Measurements from ENCODE around the gene ALDH1A2. TPM values are rescaled to one million over a fixed set of nuclear protein-coding genes. Genes with fewer than 3 reads are reported as not detected.

Gene ALDH1A2
- total RNA-seq, 1 donor from 2014 or later, result 2.4 TPM

GRCh38 chr15:58063614-58064013 lies 1.9 kb downstream of the ALDH1A2 start:
- peaks cover 4% of the 10 kb centered on the region for H3K4me1 Mint-ChIP-seq (ENCODE audit: low read depth)
- no peaks in the 10 kb centered on the region for H3K9me3 Mint-ChIP-seq (ENCODE audit: low read depth)
- H3K4me3 Mint-ChIP-seq (ENCODE audit: low read depth), result no peak overlapping the region
- no peak for DNase-seq (ENCODE audit: low spot score, unreplicated experiment)
- H3K36me3 Mint-ChIP-seq (ENCODE audit: insufficient read depth), result no peaks in the 10 kb centered on the region
- no peak for TF ChIP-seq CTCF (IDR thresholded peaks at IDR 0.05; ENCODE audit: unreplicated experiment)
- no peak overlapping the region for H3K27ac Mint-ChIP-seq
- peaks cover 69% of the 10 kb centered on the region for H3K27me3 Mint-ChIP-seq

- peaks cover 66% of the 10 kb centered on the region for H3K27me3 Mint-ChIP-seq
- H3K4me3 Mint-ChIP-seq (ENCODE audit: low read depth), result no peak overlapping the region
- H3K9me3 Mint-ChIP-seq (ENCODE audit: low read depth), result no peaks in the 10 kb centered on the region
- no peaks in the 10 kb centered on the region for H3K36me3 Mint-ChIP-seq (ENCODE audit: insufficient read depth)
- no peak for DNase-seq (ENCODE audit: low spot score, unreplicated experiment)
- H3K27ac Mint-ChIP-seq, result no peak overlapping the region
- peaks cover 7% of the 10 kb centered on the region for H3K4me1 Mint-ChIP-seq (ENCODE audit: low read depth)
- TF ChIP-seq CTCF (IDR thresholded peaks at IDR 0.05; ENCODE audit: unreplicated experiment), result no peak
Measured at GRCh38 chr15:58062983-58063382, 2.5 kb downstream of the ALDH1A2 start.

- Mint-ChIP-seq H3K9me3 (ENCODE audit: low read depth) (no peaks in the 10 kb centered on the region), H3K27me3 (peaks cover 65% of the 10 kb centered on the region), H3K36me3 (ENCODE audit: insufficient read depth) (no peaks in the 10 kb centered on the region), H3K4me3 (ENCODE audit: low read depth) (no peak overlapping the region), H3K4me1 (ENCODE audit: low read depth) (peaks cover 10% of the 10 kb centered on the region), H3K27ac (no peak overlapping the region)
- no peak for TF ChIP-seq CTCF (IDR thresholded peaks at IDR 0.05; ENCODE audit: unreplicated experiment)
- DNase-seq (ENCODE audit: low spot score, unreplicated experiment), result no peak
Measured at GRCh38 chr15:58062175-58062574, 3.3 kb downstream of the ALDH1A2 start.

GRCh38 chr15:58060575-58060974 lies 4.9 kb downstream of the ALDH1A2 start:
- peaks cover 10% of the 10 kb centered on the region for H3K4me1 Mint-ChIP-seq (ENCODE audit: low read depth)
- H3K4me3 Mint-ChIP-seq (ENCODE audit: low read depth), result no peak overlapping the region
- H3K36me3 Mint-ChIP-seq (ENCODE audit: insufficient read depth), result no peaks in the 10 kb centered on the region
- TF ChIP-seq CTCF (IDR thresholded peaks at IDR 0.05; ENCODE audit: unreplicated experiment), result no peak
- H3K9me3 Mint-ChIP-seq (ENCODE audit: low read depth), result no peaks in the 10 kb centered on the region
- DNase-seq (ENCODE audit: low spot score, unreplicated experiment), result no peak
- no peak overlapping the region for H3K27ac Mint-ChIP-seq
- H3K27me3 Mint-ChIP-seq, result peaks cover 68% of the 10 kb centered on the region

GRCh38 chr15:58058729-58059128 lies 6.8 kb downstream of the ALDH1A2 start:
- Mint-ChIP-seq H3K4me1 (ENCODE audit: low read depth) (peaks cover 10% of the 10 kb centered on the region), H3K27ac (no peak overlapping the region), H3K36me3 (ENCODE audit: insufficient read depth) (no peaks in the 10 kb centered on the region), H3K4me3 (ENCODE audit: low read depth) (no peak overlapping the region), H3K9me3 (ENCODE audit: low read depth) (no peaks in the 10 kb centered on the region), H3K27me3 (peaks cover 64% of the 10 kb centered on the region)
- no peak for TF ChIP-seq CTCF (IDR thresholded peaks at IDR 0.05; ENCODE audit: unreplicated experiment)
- no peak for DNase-seq (ENCODE audit: low spot score, unreplicated experiment)
